ENCODE data around the gene RAB11FIP4. TPM values are rescaled to one million over a fixed set of nuclear protein-coding genes. Genes with fewer than 3 reads are reported as not detected.

The RAB11FIP4 gene
- total RNA-seq, 1 donor, result 15.1 TPM

DNA sequence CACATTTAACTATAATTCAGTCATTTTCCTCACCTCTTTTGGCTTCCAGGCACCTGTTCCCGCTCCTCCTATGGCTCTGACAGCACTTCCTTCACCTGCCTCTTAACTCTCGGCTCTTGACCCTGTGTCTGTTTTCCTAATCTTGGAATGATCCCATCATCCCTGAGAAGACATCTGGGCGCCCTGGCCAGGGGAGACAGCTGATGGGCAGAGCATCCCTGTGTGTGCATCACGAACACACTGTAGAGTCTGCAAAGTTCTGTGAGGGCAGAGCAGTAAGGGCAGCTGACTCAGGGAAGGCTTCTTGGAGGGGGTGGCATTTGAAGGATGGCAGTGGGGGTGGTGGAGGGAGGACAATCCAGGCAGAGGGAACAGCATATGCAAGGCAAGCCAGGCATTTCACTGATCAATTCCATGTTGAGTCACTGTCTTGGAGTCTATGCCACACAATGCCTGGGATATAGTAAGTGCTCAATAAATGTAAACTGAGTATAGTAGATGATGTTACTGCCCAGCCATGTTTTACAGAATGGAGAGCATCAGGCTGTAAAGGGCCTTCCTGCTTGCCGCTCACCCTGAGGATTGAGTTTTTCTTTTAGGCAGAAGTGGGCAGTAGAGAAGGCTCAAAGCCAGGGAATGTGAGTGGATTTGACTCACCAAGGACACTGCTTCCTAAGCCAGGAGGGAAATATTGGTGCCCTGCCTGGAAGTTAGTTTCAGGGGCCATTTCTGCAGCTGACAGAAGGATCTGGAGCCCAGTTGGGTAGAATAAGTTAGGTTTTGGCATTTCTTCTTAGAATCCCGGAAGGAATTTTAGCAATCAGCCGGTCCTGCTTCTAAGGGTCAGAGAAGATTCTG lies 5.8 kb upstream of the RAB11FIP4 start:
- DNase-seq (ENCODE audit: low read depth in 2 of 3, low spot score in 2 of 3), result no peak

DNA sequence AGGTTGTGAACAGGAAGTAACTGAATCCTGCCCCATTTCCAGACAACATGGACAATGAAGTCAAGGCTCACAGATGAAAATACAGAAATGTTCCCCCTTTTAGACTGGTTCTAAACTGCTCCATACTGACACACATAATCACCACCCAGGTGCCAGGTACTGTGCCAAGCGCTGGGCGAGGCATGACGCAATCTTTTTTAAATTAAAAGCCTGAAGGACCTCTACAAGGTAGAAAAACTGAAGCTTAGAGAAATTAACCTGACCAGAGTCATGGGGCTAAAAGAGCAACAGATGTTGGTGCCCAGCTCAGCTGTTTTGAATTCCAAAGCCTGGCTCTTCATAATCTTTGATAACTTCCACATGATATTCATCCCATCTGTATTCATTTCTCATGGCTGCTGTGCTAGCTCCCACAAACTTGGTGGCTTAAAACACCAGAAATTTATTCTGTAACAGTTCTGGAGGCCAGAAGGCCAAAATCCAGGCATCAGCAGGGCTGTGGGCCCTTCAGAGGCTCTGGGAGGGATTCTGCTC lies 4.9 kb upstream of the RAB11FIP4 start:
- no peak for DNase-seq (ENCODE audit: low read depth in 2 of 3, low spot score in 2 of 3)

DNA sequence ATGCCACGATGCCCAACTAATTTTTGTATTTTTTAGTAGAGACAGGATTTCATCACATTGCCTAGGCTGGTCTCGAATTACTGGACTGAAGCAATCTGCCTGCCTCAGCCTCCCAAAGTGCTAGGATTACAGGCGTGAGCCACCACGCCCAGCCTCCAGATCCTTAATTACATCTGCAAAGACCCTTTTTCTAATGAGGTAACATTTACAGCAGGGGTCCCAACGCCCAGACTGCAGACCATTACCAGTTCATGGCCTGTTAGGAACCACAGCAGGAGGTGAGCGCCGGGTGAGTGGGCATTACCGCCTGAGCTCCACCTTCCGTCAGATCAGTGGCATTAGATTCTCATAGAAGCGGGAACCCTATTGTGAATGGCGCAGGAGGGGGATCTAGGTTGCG lies 4.0 kb upstream of the RAB11FIP4 start:
- no peak for DNase-seq (ENCODE audit: low read depth in 2 of 3, low spot score in 2 of 3)

DNA sequence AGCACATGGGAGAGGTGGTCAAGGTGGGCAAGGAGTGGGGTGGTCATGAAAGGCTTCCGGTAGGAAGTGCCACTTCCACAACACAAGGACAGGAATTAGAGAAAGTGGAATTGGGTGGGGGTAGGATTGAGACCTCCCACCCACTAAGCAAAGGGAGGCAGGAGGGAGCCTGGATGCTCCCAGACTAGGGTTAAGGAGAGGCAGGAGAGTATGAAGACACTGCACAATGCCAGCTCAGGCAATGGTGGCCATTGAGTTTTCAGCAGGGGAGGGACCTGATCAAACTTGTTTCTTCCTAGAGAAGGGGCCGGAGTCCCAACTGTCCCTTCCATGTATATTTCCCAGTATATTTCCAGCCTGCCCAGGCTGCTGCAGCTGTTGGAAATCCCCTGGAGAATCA lies 3.1 kb upstream of the RAB11FIP4 start:
- no peak for DNase-seq (ENCODE audit: low read depth in 2 of 3, low spot score in 2 of 3)

DNA sequence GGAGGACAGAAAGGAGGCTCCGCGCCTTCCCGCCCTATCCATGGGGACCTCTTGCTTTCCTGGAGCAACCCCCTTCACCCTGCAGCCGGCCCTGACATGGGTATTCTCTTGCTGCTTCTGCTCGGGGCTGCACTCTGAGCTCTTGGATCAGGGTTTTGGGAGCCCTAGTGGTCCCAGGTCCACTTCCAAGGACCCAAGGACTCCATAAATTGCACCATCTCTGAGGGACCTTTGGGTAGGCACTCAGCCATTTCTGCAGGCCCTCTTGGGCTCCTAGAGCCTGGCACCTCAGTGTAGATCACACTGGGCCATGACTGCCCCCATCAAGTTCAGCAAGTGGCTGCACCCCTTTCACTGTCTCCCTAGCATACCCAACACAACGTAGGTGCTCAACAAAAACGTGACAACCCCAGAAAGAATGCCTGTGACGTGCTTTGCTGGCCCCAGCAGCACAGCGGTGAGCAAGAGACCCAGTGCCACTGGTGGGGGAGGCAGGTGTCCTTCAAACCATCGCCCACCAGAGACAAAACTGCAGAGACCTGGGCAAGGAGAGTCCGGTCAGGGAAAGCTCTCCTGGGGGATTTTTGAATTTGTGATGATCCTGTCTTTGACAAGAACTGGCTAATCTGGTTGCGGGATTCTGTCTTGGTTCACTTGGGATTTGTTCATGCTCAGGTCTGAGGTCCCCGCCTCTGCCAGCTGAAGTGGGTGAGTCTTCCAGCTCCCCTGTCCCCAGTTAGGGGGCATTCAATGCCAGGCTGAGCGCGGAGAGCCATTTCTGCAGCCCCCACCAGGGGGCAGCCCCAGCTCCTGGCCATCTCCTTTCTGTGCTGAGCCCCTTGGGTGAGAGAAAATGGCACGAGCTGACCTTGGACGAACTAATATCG lies 2.5 kb upstream of the RAB11FIP4 start:
- peak; percentile 22 to 71 (median 57) for DNase-seq (ENCODE audit: low read depth in 2 of 3, low spot score in 2 of 3)

DNA sequence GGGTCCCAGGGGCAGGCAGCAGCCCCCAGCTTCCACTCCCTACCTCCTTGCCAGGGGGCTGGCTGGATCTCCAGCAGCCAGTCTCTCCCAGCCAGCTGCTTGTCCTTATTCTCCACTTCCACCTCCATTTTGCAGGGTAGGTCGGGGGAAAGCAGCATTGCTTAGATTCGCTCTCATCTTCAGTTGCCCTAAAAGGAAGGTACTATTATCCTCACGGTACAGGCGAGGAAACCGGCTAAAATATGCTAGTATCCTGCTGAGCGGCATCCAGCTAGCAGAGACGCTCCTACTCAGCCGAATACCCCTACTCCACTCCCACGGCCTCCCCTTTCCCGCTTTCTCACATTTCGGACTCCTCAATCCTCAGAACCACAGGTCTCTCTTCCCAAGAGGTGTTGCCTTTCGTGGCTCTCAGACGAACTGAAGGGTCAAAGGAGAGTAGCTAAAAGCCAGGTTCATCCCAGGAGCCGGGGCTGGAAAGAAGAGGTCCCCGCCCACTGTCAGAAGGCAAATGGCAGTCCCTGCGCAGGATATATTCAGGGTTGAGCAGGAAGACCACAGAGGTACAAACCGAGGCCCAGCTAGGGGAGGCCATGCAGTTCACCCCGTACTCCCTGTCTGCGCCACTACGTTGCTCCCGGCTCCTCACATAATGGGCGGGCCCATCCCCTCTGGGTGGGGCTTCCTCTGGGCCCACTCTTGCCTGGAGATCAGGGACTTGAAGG lies 1.7 kb upstream of the RAB11FIP4 start:
- no peak for DNase-seq (ENCODE audit: low read depth in 2 of 3, low spot score in 2 of 3)

DNA sequence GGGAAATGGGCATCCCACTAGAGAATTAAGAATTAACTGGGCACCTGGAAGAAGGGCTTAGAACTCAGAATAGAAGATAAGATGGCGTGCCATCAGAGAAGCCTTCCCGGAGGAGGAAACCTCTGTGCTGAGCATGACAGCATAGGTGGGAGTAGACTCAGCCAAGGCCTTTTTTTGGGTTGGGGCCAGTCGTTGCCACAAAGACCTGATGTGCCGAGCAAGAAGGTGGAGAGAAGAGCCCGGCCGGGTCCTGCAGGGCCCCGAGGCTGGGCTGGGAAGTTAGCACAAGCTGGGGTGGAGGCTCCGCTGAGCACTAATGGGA lies 1.1 kb upstream of the RAB11FIP4 start:
- no peak for DNase-seq (ENCODE audit: low read depth in 2 of 3, low spot score in 2 of 3)

DNA sequence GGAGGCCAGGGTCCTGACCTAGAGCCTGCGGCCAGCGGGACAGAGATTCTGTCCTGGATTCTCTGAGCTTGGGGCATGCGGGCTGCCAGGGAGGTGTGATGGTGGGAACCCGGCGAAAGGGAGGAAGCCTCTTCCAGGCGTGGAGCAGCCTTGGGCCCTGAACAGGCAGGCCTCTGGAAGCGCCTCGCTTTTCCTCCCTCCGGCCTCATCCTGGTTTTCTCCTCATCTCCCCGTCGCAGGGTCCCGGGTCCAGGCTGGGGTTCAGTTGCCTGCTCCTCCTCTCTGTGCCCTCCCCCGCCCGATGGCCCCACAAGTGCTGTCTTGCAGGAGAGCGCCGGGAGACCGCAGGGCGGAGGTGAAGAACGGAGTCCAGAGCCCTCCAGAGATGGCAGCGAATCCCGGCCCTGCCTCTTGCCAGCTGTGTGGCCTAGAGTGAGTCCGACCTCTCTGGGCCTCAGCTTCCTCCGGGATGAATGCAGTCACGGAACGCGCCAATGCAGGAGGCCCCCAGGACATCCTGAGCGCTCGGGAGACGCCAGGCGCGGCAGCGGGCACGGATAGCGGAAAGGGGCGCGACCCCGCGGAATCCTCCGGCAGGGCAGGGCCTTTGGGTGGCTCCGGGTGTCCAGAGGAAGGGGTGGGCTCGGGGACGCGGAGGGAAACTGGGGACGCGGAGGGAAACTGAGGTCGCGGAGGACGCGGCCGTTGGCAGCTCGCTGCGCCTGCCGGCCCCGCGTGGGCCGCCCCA lies 553 bp upstream of the RAB11FIP4 start:
- DNase-seq (ENCODE audit: low read depth in 2 of 3, low spot score in 2 of 3), result no peak

DNA sequence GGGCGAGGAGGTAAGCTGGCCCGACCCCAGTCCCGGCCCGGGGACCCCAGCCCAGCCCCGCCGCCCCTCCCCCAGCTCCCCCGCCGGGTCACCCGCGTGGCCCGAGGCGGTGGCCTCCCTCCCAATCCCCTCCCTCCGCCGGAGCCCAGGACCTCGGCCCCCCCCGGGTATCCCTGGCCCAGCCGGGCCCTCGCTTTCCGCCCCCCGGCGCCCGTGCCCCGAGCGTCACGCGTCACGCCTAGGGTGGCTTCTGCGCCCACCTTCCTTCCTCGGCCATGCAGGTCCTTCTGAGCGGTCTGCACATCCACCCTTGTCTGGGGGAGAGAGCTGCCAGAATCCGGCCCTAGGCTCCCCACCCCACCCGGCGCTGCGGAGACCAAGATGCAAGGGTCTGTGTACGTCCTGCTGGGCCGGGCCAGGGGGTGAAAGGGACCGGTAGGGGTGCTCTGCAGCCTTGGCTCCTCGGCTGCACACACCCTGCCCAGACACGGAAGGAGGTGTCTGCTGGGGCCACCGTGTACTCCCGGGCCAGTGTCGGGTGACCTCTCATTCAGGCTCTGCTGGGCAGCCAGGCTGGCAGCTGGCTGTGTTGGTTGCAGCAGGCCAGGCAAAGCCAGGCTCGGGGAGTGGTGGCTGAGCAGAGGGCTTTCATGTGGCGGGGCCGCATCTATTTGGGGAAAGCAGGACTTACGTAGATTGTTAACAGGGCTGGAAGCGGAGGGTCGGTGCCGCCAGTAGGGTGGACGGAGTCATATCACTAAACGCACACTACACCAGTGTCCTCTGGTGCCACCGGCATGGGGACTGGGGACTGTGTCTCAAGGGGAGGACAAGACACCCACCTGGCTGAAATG lies 754 bp downstream of the RAB11FIP4 start:
- no peak for DNase-seq (ENCODE audit: low read depth in 2 of 3, low spot score in 2 of 3)

DNA sequence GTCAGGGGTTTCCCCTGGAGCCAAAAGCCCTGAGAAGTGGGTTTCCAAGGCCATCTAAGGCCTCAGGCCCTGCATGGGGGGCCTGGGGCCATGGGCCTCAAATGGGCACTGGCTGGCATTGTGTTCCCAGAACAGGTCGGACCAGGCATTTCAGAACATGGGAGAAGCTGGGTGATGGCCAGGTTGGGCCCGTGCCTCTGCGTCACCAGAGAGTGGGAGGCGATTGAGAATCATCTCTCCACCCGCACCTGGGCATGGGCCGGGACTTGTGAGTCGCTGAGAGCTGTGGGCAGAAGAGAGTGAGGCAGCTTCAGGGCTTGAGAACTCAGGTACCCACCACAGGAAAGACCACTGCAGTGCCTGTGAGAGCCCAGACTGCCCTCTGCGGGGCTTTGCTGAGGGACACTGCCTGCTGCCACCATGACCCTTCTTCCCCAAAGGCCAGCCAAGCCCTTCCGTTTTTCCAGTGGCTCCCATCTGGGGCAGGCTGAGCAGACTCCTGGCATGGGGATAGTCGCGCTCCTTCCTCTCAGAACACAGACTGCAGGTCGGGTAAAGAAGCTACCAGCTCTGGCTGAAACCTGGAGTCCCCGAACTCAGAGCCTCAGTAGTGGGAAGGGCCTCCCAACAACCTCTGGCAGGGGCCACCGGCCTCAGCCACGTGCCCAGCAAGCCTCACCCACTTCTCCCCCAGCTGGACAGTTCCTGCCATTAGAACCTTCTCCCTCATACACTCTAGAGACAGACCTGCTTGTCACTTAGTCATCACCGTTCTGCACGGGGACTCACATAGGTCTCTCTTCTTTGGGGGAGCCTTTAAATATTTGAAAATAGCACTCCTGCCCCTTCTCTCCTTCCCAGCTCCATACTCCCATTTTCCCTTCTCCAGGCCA lies 1.6 kb downstream of the RAB11FIP4 start:
- DNase-seq (ENCODE audit: low read depth in 2 of 3, low spot score in 2 of 3), result no peak

DNA sequence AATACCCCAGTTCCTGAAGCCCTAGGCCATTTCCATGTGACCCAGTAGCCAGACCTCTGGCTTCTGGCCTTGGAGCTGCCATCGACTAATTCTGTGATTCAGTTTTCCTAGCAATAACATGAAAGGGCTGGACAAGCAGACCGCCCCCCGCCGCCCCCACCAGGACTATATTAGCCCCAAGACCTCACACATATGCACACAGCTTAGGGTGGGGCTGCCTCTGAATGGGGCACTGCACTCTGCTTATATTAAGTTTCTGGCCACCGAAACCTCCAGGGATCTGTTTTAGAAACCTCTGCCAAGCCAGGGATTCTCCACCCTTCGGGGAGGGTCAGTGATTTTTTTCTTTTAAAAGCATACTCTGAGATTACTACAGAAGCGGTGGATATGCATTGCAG lies 2.3 kb downstream of the RAB11FIP4 start:
- DNase-seq (ENCODE audit: low read depth in 2 of 3, low spot score in 2 of 3), result no peak

DNA sequence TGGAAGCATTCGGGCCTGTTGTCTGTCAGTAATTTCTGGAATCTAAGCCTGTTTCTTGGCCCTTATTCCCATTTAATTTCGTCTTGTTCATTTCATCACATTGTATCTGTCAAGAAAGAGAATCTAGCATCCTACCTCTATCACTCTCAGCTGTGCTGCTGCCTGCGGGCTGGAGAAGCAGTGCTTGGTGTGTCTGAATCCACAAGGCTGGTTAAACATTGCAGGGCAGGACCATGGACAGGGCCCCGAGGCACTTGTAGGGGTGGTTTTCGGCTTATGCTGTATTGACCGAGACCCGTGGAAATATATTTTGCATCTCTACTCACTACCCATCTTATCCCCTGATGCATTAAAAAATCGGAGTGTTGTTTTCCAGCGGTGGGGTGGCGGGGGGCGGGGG lies 3.1 kb downstream of the RAB11FIP4 start:
- peak in 2 of 3 donors; percentile 78 to 92 for DNase-seq (ENCODE audit: low read depth in 2 of 3, low spot score in 2 of 3)

DNA sequence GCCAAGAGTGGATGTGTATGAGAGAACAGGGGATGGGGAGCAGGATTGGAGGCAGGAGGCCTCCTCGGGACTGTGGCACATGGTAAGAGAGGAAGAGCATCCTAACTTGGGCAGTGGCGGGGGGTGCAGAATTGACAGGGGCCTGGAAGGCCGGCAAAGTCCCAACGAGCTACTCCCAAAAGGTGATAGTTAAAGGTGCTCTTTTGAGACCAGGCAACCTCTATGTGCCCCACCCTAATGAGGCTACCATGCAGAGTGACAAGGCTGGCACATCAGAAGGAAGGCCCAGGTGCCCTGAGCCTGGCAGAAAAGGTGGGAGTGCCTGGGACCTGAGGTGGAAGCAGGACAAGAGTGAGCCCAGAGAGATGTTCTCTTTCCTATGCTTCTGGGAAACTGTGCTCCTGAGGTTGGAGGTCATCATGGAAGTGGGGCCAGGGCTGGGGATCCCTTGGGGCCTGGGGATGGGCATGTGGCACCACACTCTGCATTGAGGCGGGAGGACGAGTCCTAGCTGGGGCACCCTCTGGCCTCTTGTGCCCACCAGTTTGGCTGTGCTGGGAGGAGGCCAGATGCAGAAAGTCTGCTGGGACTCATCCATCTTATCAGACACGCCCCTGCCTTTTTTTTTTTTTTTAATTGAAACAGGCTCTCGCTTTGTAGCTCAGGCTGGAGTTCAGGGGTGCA lies 5.9 kb downstream of the RAB11FIP4 start:
- DNase-seq (ENCODE audit: low read depth in 2 of 3, low spot score in 2 of 3), result no peak

DNA sequence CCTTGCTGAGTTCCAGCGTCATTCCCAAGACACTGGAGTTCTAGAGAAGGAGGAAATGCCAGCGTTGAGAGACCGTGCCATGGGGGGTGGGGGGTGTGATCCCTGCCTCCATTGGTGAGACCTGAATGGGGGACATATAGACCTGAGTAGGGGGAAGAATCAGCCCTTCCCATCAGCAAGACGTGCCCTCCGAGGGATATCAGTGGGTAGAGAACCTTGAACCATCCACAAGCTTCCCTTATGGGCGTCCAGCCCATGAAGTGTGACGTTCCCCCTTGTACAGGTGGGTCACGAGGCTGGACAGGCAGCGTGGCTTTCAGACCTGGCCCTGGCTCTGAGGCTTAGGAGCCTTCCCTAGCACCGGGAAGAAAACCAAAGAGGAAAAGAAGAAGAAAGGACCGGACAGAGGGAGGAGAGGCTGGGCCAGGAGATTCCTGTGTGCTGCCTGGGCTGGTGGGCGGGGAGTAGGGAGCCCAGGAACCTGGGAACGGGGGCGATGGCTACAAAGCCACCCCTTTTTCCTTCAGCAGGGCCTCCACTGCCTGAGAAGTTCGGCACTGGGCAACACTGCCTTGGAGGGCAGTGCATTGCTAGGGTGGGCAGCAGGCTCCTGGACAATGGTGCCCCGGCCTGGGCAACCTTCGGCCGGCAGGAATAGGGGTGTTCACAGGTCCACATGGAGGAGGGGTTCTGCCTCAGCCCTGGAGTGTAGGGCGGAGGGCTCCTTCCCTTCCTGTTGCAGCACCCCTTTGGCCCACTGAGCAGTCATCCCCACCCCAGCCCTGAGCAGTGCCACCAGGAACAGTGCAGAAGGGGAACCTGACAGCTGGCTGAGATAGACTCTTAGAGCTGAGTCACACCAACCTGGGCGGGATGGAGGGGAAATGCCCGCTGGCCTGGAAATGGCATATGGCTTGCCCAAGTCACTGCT lies 7.2 kb downstream of the RAB11FIP4 start:
- peak in 1 of 3 donors; percentile 38 for DNase-seq (ENCODE audit: low read depth in 2 of 3, low spot score in 2 of 3)

DNA sequence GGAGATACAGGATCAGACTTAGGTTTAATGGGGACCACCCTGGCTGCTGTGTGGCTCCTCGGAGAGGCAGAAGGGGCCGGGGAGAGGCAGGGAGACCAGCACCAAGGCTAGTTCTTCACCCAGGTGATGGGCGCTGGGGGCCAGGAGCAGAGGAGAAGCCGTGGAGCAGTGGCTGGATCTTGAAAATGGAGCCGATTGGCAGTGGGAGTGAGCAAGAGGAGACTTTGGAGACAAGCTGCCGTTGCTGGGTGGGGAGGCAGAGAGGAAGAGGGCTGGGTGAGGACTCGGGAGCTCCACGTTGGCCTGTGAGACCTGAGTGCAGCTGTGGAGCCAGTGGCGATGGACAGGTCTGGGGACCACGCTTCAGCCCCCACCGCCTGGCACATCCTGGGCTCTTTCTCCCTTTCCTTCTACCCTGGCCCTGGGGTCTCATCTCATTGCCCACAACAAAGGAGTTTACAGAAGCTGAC lies 9.0 kb downstream of the RAB11FIP4 start:
- no peak for DNase-seq (ENCODE audit: low read depth in 2 of 3, low spot score in 2 of 3)

DNA sequence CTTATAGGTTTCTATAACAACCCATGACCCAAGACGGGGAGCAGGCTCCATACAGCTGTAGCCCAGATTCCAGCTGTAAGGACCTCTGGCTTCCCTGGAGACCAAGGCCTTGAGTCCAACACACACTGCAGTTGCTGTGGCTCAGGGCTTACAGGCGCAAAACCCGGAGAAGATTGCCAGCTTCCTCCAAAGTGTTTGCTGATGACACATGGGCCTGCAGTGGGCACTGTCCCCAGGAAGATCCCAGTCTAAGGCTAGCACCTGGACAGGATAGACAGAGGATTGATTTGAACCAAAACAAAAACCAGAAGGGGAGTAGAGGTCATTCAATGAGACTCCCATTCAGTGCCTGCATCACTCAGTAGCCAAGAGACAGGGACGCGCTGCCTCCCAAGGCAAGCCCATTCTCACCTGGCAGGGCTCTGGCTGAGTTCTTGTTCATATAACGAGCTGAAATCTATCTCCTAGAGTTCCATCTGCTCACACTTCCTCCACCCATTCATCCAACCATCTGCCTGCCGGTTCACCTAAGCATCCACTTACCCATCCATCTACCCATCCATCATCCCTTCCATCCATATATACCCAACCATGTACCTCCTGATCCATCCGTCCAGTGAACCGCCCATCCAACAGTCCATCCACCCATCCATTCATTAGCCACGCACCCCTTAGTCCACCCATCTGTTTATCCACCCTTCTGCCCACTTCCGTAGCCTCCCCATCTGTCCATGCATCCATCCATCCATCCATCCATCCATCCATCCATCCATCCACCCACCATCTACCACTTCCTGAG lies 10.2 kb downstream of the RAB11FIP4 start:
- DNase-seq (ENCODE audit: low read depth in 2 of 3, low spot score in 2 of 3), result no peak
